WTC11 (cell line): ENCODE measurements around the gene SLC6A1. TPM values are rescaled to one million over a fixed set of nuclear protein-coding genes. Genes with fewer than 3 reads are reported as not detected.

Experiments
- ATAC-seq: fragments of 200-7000 bp; cut with Tn5 transposase; 2 replicates; pipeline ENCODE4 v1.10.0; 2021; ENCODE audit warnings: mild to moderate bottlenecking, moderate library complexity
- CTCF ChIA-PET: fragments of 300-600 bp; sonication (Branson Sonifier 250); formaldehyde crosslinking; loops from one replicate; lab custom pipeline; 2021; ENCODE audit warnings: antibody characterized with exemption; lab: Charles Lee
- POLR2A ChIA-PET: fragments of 350-600 bp; sonication (Branson Sonifier 250); formaldehyde crosslinking; loops from one replicate; lab custom pipeline; 2021; ENCODE audit warnings: antibody characterized with exemption; lab: Charles Lee
- DNase-seq: peaks from one replicate; pipeline ENCODE4 v3.0.0; 2021; ENCODE audit warnings: low spot score
- H3K27ac Mint-ChIP-seq: 2 replicates; pipeline ENCODE4 v1.8.0; 2021; ENCODE audit warnings: mixed read lengths
- H3K27me3 Mint-ChIP-seq: 2 replicates; pipeline ENCODE4 v1.8.0; 2021; ENCODE audit warnings: low read depth, mild to moderate bottlenecking, moderate library complexity, mixed read lengths
- H3K36me3 Mint-ChIP-seq: 2 replicates; pipeline ENCODE4 v1.8.0; 2021; ENCODE audit warnings: mixed read lengths
- H3K4me1 Mint-ChIP-seq: 2 replicates; pipeline ENCODE4 v1.8.0; 2022; ENCODE audit warnings: mixed read lengths
- H3K4me3 Mint-ChIP-seq: 2 replicates; pipeline ENCODE4 v1.8.0; 2021; ENCODE audit warnings: mild to moderate bottlenecking, moderate library complexity, mixed read lengths
- H3K9me3 Mint-ChIP-seq: 2 replicates; pipeline ENCODE4 v1.8.0; 2021; ENCODE audit warnings: mixed read lengths
- CBFB ChIP-seq: sonication (generic); formaldehyde crosslinking; IDR thresholded peaks from 2 replicates; pipeline ENCODE4 v1.8.1; 2022; ENCODE audit warnings: mild to moderate bottlenecking, low read depth, missing genetic modification reagents
- CREB1 ChIP-seq: sonication (generic); formaldehyde crosslinking; IDR thresholded peaks from 2 replicates; pipeline ENCODE4 v1.8.0; 2023; ENCODE audit warnings: mild to moderate bottlenecking, missing genetic modification reagents
- CREM ChIP-seq: sonication (generic); formaldehyde crosslinking; IDR thresholded peaks from 2 replicates; pipeline ENCODE4 v1.8.1; 2022; ENCODE audit warnings: mild to moderate bottlenecking, missing genetic modification reagents, moderate library complexity
- GTF2I ChIP-seq: fragments of 250-450 bp; sonication (Bioruptor Pico); conservative IDR thresholded peaks from 2 replicates; pipeline ENCODE4 v1.4.0; 2021; ENCODE audit warnings: mild to moderate bottlenecking
- HMGA2 ChIP-seq: fragments of 250-450 bp; sonication (Bioruptor Pico); IDR thresholded peaks from 2 replicates; pipeline ENCODE4 v1.4.0; 2021; ENCODE audit warnings: mild to moderate bottlenecking, moderate library complexity
- JUN ChIP-seq: sonication (generic); formaldehyde crosslinking; IDR thresholded peaks from 2 replicates; pipeline ENCODE4 v1.8.0; 2023; ENCODE audit warnings: mild to moderate bottlenecking, missing genetic modification reagents
- RORB ChIP-seq: fragments of 250-450 bp; sonication (Bioruptor Pico); IDR thresholded peaks from 2 replicates; pipeline ENCODE4 v1.9.0; 2021; ENCODE audit warnings: mild to moderate bottlenecking
- TEAD4 ChIP-seq: sonication (generic); formaldehyde crosslinking; IDR thresholded peaks from 2 replicates; pipeline ENCODE4 v1.8.0; 2022; ENCODE audit warnings: mild to moderate bottlenecking, missing genetic modification reagents
- TP53 ChIP-seq: sonication (generic); formaldehyde crosslinking; IDR thresholded peaks from 2 replicates; pipeline ENCODE4 v1.8.1; 2023; ENCODE audit warnings: mild to moderate bottlenecking, missing genetic modification reagents
- ZNF219 ChIP-seq: sonication (generic); formaldehyde crosslinking; IDR thresholded peaks from 2 replicates; pipeline ENCODE4 v1.8.0; 2023; ENCODE audit warnings: missing genetic modification reagents, mild to moderate bottlenecking, borderline replicate concordance
- total RNA-seq: library from RNA; stranded (reverse); gene quantifications from 3 replicates; pipeline ENCODE4 v1.2.3, GENCODE V29; 2021
- TF ChIP-seq, protein P1 (sequence below): sonication (generic); formaldehyde crosslinking; IDR thresholded peaks from 2 replicates; pipeline ENCODE4 v1.8.0; 2023; ENCODE audit warnings: missing genetic modification reagents, mild to moderate bottlenecking, borderline replicate concordance
- TF ChIP-seq, protein P2 (sequence below): sonication (generic); formaldehyde crosslinking; IDR thresholded peaks from 2 replicates; pipeline ENCODE4 v1.8.1; 2023; ENCODE audit warnings: mild to moderate bottlenecking, missing genetic modification reagents, borderline replicate concordance
- TF ChIP-seq, protein P3 (sequence below): sonication (generic); formaldehyde crosslinking; conservative IDR thresholded peaks from 2 replicates; pipeline ENCODE4 v1.8.1; 2023; ENCODE audit warnings: mild to moderate bottlenecking, low read depth, missing genetic modification reagents, moderate library complexity
- TF ChIP-seq, protein P4 (sequence below): sonication (generic); formaldehyde crosslinking; IDR thresholded peaks from 2 replicates; pipeline ENCODE4 v1.8.1; 2023; ENCODE audit warnings: mild to moderate bottlenecking, missing genetic modification reagents, moderate library complexity
- TF ChIP-seq, protein P5 (sequence below): sonication (generic); formaldehyde crosslinking; IDR thresholded peaks from 2 replicates; pipeline ENCODE4 v1.8.1; 2022; ENCODE audit warnings: missing genetic modification reagents, borderline replicate concordance

Gene SLC6A1
- total RNA-seq, 1 experiment from 2014 or later, result 0.72 TPM

DNA sequence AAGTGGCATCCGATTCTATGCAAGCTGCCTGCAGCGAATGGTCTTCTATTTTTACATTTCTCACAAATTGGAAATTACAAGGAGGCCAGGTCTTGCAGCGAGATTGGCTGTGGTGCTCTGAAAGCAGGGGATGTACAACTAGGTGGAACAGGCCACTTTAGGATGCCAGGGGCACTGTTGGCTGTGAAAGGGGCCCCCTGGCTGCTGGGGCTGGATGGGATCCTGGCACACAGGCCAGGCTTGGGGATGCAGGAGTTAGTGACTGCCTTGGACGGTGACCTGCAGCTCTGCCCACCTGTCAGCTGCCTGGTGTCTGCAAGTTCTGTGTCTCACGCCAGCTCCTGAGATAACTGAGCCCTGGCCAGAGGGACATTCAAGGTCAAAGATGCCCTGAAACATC is 4.6 kb downstream of the SLC6A1 start:
- Mint-ChIP-seq H3K4me1 (peaks cover 8% of the 10 kb centered on the region), H3K27ac (no peak overlapping the region), H3K4me3 (no peak overlapping the region), H3K36me3 (no peaks in the 10 kb centered on the region), H3K27me3 (peaks cover 59% of the 10 kb centered on the region), H3K9me3 (no peaks in the 10 kb centered on the region)
- no peak for DNase-seq
- no peak for ATAC-seq
- TF ChIP-seq, protein P1, sequence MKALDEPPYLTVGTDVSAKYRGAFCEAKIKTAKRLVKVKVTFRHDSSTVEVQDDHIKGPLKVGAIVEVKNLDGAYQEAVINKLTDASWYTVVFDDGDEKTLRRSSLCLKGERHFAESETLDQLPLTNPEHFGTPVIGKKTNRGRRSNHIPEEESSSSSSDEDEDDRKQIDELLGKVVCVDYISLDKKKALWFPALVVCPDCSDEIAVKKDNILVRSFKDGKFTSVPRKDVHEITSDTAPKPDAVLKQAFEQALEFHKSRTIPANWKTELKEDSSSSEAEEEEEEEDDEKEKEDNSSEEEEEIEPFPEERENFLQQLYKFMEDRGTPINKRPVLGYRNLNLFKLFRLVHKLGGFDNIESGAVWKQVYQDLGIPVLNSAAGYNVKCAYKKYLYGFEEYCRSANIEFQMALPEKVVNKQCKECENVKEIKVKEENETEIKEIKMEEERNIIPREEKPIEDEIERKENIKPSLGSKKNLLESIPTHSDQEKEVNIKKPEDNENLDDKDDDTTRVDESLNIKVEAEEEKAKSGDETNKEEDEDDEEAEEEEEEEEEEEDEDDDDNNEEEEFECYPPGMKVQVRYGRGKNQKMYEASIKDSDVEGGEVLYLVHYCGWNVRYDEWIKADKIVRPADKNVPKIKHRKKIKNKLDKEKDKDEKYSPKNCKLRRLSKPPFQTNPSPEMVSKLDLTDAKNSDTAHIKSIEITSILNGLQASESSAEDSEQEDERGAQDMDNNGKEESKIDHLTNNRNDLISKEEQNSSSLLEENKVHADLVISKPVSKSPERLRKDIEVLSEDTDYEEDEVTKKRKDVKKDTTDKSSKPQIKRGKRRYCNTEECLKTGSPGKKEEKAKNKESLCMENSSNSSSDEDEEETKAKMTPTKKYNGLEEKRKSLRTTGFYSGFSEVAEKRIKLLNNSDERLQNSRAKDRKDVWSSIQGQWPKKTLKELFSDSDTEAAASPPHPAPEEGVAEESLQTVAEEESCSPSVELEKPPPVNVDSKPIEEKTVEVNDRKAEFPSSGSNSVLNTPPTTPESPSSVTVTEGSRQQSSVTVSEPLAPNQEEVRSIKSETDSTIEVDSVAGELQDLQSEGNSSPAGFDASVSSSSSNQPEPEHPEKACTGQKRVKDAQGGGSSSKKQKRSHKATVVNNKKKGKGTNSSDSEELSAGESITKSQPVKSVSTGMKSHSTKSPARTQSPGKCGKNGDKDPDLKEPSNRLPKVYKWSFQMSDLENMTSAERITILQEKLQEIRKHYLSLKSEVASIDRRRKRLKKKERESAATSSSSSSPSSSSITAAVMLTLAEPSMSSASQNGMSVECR (CRISPR knock-in tag), result no peak
- TF ChIP-seq, protein P2, sequence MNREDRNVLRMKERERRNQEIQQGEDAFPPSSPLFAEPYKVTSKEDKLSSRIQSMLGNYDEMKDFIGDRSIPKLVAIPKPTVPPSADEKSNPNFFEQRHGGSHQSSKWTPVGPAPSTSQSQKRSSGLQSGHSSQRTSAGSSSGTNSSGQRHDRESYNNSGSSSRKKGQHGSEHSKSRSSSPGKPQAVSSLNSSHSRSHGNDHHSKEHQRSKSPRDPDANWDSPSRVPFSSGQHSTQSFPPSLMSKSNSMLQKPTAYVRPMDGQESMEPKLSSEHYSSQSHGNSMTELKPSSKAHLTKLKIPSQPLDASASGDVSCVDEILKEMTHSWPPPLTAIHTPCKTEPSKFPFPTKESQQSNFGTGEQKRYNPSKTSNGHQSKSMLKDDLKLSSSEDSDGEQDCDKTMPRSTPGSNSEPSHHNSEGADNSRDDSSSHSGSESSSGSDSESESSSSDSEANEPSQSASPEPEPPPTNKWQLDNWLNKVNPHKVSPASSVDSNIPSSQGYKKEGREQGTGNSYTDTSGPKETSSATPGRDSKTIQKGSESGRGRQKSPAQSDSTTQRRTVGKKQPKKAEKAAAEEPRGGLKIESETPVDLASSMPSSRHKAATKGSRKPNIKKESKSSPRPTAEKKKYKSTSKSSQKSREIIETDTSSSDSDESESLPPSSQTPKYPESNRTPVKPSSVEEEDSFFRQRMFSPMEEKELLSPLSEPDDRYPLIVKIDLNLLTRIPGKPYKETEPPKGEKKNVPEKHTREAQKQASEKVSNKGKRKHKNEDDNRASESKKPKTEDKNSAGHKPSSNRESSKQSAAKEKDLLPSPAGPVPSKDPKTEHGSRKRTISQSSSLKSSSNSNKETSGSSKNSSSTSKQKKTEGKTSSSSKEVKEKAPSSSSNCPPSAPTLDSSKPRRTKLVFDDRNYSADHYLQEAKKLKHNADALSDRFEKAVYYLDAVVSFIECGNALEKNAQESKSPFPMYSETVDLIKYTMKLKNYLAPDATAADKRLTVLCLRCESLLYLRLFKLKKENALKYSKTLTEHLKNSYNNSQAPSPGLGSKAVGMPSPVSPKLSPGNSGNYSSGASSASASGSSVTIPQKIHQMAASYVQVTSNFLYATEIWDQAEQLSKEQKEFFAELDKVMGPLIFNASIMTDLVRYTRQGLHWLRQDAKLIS (CRISPR knock-in tag), result no peak
- TF ChIP-seq GTF2I (CRISPR knock-in tag) (no peak), TP53 (CRISPR knock-in tag) (no peak), CREB1 (CRISPR knock-in tag) (no peak), JUN (CRISPR knock-in tag) (no peak), CBFB (CRISPR knock-in tag) (no peak), HMGA2 (no peak), RORB (no peak), ZNF219 (CRISPR knock-in tag) (no peak), CREM (no peak), TEAD4 (CRISPR knock-in tag) (no peak)
- TF ChIP-seq, protein P3, sequence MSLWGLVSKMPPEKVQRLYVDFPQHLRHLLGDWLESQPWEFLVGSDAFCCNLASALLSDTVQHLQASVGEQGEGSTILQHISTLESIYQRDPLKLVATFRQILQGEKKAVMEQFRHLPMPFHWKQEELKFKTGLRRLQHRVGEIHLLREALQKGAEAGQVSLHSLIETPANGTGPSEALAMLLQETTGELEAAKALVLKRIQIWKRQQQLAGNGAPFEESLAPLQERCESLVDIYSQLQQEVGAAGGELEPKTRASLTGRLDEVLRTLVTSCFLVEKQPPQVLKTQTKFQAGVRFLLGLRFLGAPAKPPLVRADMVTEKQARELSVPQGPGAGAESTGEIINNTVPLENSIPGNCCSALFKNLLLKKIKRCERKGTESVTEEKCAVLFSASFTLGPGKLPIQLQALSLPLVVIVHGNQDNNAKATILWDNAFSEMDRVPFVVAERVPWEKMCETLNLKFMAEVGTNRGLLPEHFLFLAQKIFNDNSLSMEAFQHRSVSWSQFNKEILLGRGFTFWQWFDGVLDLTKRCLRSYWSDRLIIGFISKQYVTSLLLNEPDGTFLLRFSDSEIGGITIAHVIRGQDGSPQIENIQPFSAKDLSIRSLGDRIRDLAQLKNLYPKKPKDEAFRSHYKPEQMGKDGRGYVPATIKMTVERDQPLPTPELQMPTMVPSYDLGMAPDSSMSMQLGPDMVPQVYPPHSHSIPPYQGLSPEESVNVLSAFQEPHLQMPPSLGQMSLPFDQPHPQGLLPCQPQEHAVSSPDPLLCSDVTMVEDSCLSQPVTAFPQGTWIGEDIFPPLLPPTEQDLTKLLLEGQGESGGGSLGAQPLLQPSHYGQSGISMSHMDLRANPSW, result no peak
- TF ChIP-seq, protein P4, sequence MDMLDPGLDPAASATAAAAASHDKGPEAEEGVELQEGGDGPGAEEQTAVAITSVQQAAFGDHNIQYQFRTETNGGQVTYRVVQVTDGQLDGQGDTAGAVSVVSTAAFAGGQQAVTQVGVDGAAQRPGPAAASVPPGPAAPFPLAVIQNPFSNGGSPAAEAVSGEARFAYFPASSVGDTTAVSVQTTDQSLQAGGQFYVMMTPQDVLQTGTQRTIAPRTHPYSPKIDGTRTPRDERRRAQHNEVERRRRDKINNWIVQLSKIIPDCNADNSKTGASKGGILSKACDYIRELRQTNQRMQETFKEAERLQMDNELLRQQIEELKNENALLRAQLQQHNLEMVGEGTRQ (CRISPR knock-in tag), result no peak
- TF ChIP-seq, protein P5, sequence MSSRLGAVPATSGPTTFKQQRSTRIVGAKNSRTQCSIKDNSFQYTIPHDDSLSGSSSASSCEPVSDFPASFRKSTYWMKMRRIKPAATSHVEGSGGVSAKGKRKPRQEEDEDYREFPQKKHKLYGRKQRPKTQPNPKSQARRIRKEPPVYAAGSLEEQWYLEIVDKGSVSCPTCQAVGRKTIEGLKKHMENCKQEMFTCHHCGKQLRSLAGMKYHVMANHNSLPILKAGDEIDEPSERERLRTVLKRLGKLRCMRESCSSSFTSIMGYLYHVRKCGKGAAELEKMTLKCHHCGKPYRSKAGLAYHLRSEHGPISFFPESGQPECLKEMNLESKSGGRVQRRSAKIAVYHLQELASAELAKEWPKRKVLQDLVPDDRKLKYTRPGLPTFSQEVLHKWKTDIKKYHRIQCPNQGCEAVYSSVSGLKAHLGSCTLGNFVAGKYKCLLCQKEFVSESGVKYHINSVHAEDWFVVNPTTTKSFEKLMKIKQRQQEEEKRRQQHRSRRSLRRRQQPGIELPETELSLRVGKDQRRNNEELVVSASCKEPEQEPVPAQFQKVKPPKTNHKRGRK, result no peak
- ChIA-PET CTCF (interaction anchor here (0.7 to 2.9 kb wide), 9 partner anchors 10 to 224 kb away, joined by 3 to 10 read pairs (median 6); no protein-coding TSS in a partner anchor), POLR2A (no interaction called here)
